Measurements from ENCODE around the gene EFNA5. TPM values are rescaled to one million over a fixed set of nuclear protein-coding genes. Genes with fewer than 3 reads are reported as not detected.

EFNA5 gene
- total RNA-seq, 4 donors from 2014 or later: 1.2 to 22.7 (median 9.4) TPM

- intact Hi-C loops (cut with DNase I; ENCODE audit: low total_unique reads): no loop called here
- Histone ChIP-seq H3K27ac (no peak overlapping the region), H3K27me3 (no peaks in the 10 kb centered on the region), H3K9me3 (no peaks in the 10 kb centered on the region), H3K4me1 (peaks cover 0 to 3% of the 10 kb centered on the region in 2 donors), H3K4me3 (no peak overlapping the region), H3K36me3 (no peaks in the 10 kb centered on the region)
- TF ChIP-seq CTCF (IDR thresholded peaks at IDR 0.05): no peak
- TF ChIP-seq POLR2A (IDR thresholded peaks at IDR 0.05): no peak
- no peak for DNase-seq
These were observed 125.3 kb downstream of the EFNA5 start for GRCh38 chr5:107545486-107545885.

- Histone ChIP-seq H3K27ac (no peak overlapping the region), H3K9me3 (no peaks in the 10 kb centered on the region), H3K36me3 (no peaks in the 10 kb centered on the region), H3K4me3 (no peak overlapping the region), H3K27me3 (no peaks in the 10 kb centered on the region), H3K4me1 (peaks cover 0 to 3% of the 10 kb centered on the region in 2 donors)
- intact Hi-C loops (cut with DNase I; ENCODE audit: low total_unique reads): no loop called here
- DNase-seq: no peak
- TF ChIP-seq POLR2A (IDR thresholded peaks at IDR 0.05) (no peak), CTCF (IDR thresholded peaks at IDR 0.05) (no peak)
These were observed 125.8 kb downstream of the EFNA5 start for GRCh38 chr5:107544967-107545366.

GRCh38 chr5:107544476-107544875 is 126.3 kb downstream of the EFNA5 start:
- H3K9me3 ChIP-seq: no peaks in the 10 kb centered on the region
- H3K4me1 ChIP-seq: peaks cover 0 to 3% of the 10 kb centered on the region in 2 donors
- no peak for TF ChIP-seq CTCF (IDR thresholded peaks at IDR 0.05)
- no peak for TF ChIP-seq POLR2A (IDR thresholded peaks at IDR 0.05)
- DNase-seq: no peak
- no peak overlapping the region for H3K4me3 ChIP-seq
- no peaks in the 10 kb centered on the region for H3K27me3 ChIP-seq
- intact Hi-C loops (cut with DNase I; ENCODE audit: low total_unique reads): no loop called here
- H3K36me3 ChIP-seq: no peaks in the 10 kb centered on the region
- H3K27ac ChIP-seq: no peak overlapping the region

GRCh38 chr5:107543868-107544267 is 126.9 kb downstream of the EFNA5 start:
- Histone ChIP-seq H3K27ac (no peak overlapping the region), H3K36me3 (no peaks in the 10 kb centered on the region), H3K4me1 (peaks cover 0 to 3% of the 10 kb centered on the region in 2 donors), H3K9me3 (no peaks in the 10 kb centered on the region), H3K4me3 (no peak overlapping the region), H3K27me3 (no peaks in the 10 kb centered on the region)
- no peak for DNase-seq
- intact Hi-C loops (cut with DNase I; ENCODE audit: low total_unique reads): no loop called here
- TF ChIP-seq CTCF (IDR thresholded peaks at IDR 0.05) (no peak), POLR2A (IDR thresholded peaks at IDR 0.05) (no peak)

GRCh38 chr5:107542831-107543231 is 127.9 kb downstream of the EFNA5 start:
- intact Hi-C loops (cut with DNase I; ENCODE audit: low total_unique reads): no loop called here
- H3K9me3 ChIP-seq: no peaks in the 10 kb centered on the region
- H3K27me3 ChIP-seq: no peaks in the 10 kb centered on the region
- H3K36me3 ChIP-seq: no peaks in the 10 kb centered on the region
- TF ChIP-seq CTCF (IDR thresholded peaks at IDR 0.05): no peak
- TF ChIP-seq POLR2A (IDR thresholded peaks at IDR 0.05): no peak
- peaks cover 0 to 3% of the 10 kb centered on the region in 2 donors for H3K4me1 ChIP-seq
- H3K4me3 ChIP-seq: no peak overlapping the region
- peak overlapping the region; percentile 39 to 41 for H3K27ac ChIP-seq
- peak; percentile 66 to 69 for DNase-seq

All from uterus (tissue), 4 donors.